Naive thymus-derived CD4-positive, alpha-beta T cell (primary cell): ENCODE results near the gene ARHGAP18. TPM values are rescaled to one million over a fixed set of nuclear protein-coding genes. Genes with fewer than 3 reads are reported as not detected.
"Not testable (repeated sequence)": the region's sequence is repeated elsewhere in the genome, so short reads cannot be mapped to it uniquely, and the experiment has no call there.

ENCODE experiments used
- ATAC-seq: fragments of 150-1000 bp; cut with Tn5 transposase; 2 replicates; pipeline ENCODE4 v1.10.0; 2021; ENCODE audit warnings: mild to moderate bottlenecking, moderate library complexity
- CTCF ChIA-PET: fragments of 350-600 bp; sonication (Branson Sonifier 250); formaldehyde crosslinking; loops from one replicate; lab custom pipeline; 2021; ENCODE audit warnings: antibody characterized with exemption; lab: Charles Lee
- POLR2A ChIA-PET: fragments of 350-600 bp; sonication (Branson Sonifier 250); formaldehyde crosslinking; loops from one replicate; lab custom pipeline; 2021; ENCODE audit warnings: antibody characterized with exemption, inconsistent platforms; lab: Charles Lee
- DNase-seq, 9 donors: peaks; one replicate each; pipeline versions ENCODE4 v3.0.0 to v3.0.0-alpha.2; 2020 to 2022; ENCODE audit warnings: mixed read lengths in 1 of 9
- H3K27ac ChIP-seq: one replicate; pipeline ENCODE4 v1.7.0; 2013; ENCODE audit warnings: mild to moderate bottlenecking, low read depth, low read length, moderate library complexity
- H3K27me3 ChIP-seq, 2 donors: one replicate each; pipeline ENCODE4 v1.7.0; 2013; ENCODE audit warnings: low read length in 2 of 2, mild to moderate bottlenecking in 2 of 2, moderate library complexity in 2 of 2; ENCODE audit not compliant: control insufficient read depth in 2 of 2, insufficient read depth in 2 of 2
- H3K36me3 ChIP-seq, 3 experiments: 1 replicate in 2 of 3; 2 replicates in 1 of 3; pipeline ENCODE4 v1.7.0; 2013; ENCODE audit warnings: low read length in 3 of 3, mild to moderate bottlenecking in 3 of 3, moderate library complexity in 1 of 3; ENCODE audit not compliant: insufficient read depth in 3 of 3, control insufficient read depth in 2 of 3
- H3K4me1 ChIP-seq, 2 donors: one replicate each; pipeline ENCODE4 v1.7.0; 2013; ENCODE audit warnings: low read length in 2 of 2, mild to moderate bottlenecking in 2 of 2, moderate library complexity in 1 of 2; ENCODE audit not compliant: control insufficient read depth in 2 of 2, insufficient read depth in 2 of 2
- H3K4me3 ChIP-seq: 2 replicates; pipeline ENCODE4 v1.7.0; 2013; ENCODE audit warnings: mild to moderate bottlenecking, low read length
- H3K9me3 ChIP-seq, 3 experiments: 1 replicate in 2 of 3; 2 replicates in 1 of 3; pipeline ENCODE4 v1.7.0; 2013; ENCODE audit warnings: low read length in 3 of 3; ENCODE audit not compliant: control insufficient read depth in 2 of 3
- H3K27ac Mint-ChIP-seq, 9 donors: one replicate each; pipeline ENCODE4 v1.8.0; 2020 to 2022; ENCODE audit warnings: mixed read lengths in 9 of 9, mild to moderate bottlenecking in 8 of 9, moderate library complexity in 5 of 9, inconsistent platforms in 2 of 9
- H3K27me3 Mint-ChIP-seq, 5 donors: one replicate each; pipeline ENCODE4 v1.8.0; 2021 to 2022; ENCODE audit warnings: mixed read lengths in 5 of 5, mild to moderate bottlenecking in 1 of 5
- H3K36me3 Mint-ChIP-seq, 5 donors: one replicate each; pipeline ENCODE4 v1.8.0; 2020 to 2022; ENCODE audit warnings: mixed read lengths in 5 of 5, mild to moderate bottlenecking in 3 of 5, inconsistent platforms in 1 of 5
- H3K4me1 Mint-ChIP-seq, 7 donors: one replicate each; pipeline ENCODE4 v1.8.0; 2020 to 2022; ENCODE audit warnings: mixed read lengths in 7 of 7, mild to moderate bottlenecking in 3 of 7, inconsistent platforms in 1 of 7
- H3K4me3 Mint-ChIP-seq, 10 donors: one replicate each; pipeline ENCODE4 v1.8.0; 2020 to 2022; ENCODE audit warnings: mild to moderate bottlenecking in 10 of 10, mixed read lengths in 10 of 10, moderate library complexity in 6 of 10, inconsistent platforms in 2 of 10
- H3K9me3 Mint-ChIP-seq, 11 donors: one replicate each; pipeline ENCODE4 v1.8.0; 2020 to 2022; ENCODE audit warnings: mixed read lengths in 11 of 11, mild to moderate bottlenecking in 4 of 11, inconsistent platforms in 1 of 11, moderate library complexity in 1 of 11
- intact Hi-C, 2 donors: fragments of 100-400 bp; cut with micrococcal nuclease; formaldehyde crosslinking; loops; one replicate each; pipeline ENCODE4 v1.15.1; 2023
- polyA plus RNA-seq, 2 donors: library from polyadenylated mRNA; unstranded; fragments of 300-500 nt; fragmentation: Illumina TruSeq; gene quantifications; one replicate each; pipeline ENCODE4 v1.2.3, GENCODE V29; 2021
- total RNA-seq, 6 experiments: library from RNA in 5 of 6; stranded (reverse) in 5 of 6; gene quantifications; 1 replicate in 5 of 6; 2 replicates in 1 of 6; pipeline ENCODE4 v1.2.3 and lab custom pipeline; 2021 to 2026

ARHGAP18 gene
- total and polyA plus RNA-seq, 7 experiments from 2014 or later, result 0.53 to 9.4 (median 1.5) TPM

- no peaks in the 10 kb centered on the region for H3K36me3 ChIP-seq
- Mint-ChIP-seq H3K4me3 (no peak overlapping the region), H3K9me3 (peaks cover 0 to 4% (median 0%) of the 10 kb centered on the region in 11 donors), H3K36me3 (peaks cover 0 to 14% (median 0%) of the 10 kb centered on the region in 5 donors), H3K27ac (no peak overlapping the region), H3K4me1 (no peaks in the 10 kb centered on the region), H3K27me3 (no peaks in the 10 kb centered on the region)
- intact Hi-C loops, result no loop called here
- ChIA-PET CTCF (no interaction called here), POLR2A (no interaction called here)
- no peaks in the 10 kb centered on the region for H3K27me3 ChIP-seq
- no peak for DNase-seq
- ATAC-seq, result no peak
- H3K9me3 ChIP-seq, result no peaks in the 10 kb centered on the region
- no peak overlapping the region for H3K4me3 ChIP-seq
- no peaks in the 10 kb centered on the region for H3K4me1 ChIP-seq
- H3K27ac ChIP-seq, result no peak overlapping the region
Observed at GRCh38 chr6:129583866-129584265, 126.1 kb downstream of the ARHGAP18 start.

- CTCF ChIA-PET, result interaction anchor here (1.5 kb wide), 1 partner anchor 171 kb away, joined by 3 read pairs; no protein-coding TSS in a partner anchor
- Histone ChIP-seq H3K4me1 (peaks cover 0 to 3% of the 10 kb centered on the region in 2 donors), H3K27me3 (no peaks in the 10 kb centered on the region), H3K4me3 (no peak overlapping the region), H3K27ac (no peak overlapping the region), H3K9me3 (no peaks in the 10 kb centered on the region), H3K36me3 (no peaks in the 10 kb centered on the region)
- POLR2A ChIA-PET, result no interaction called here
- Mint-ChIP-seq H3K27me3 (peaks cover 0 to 5% (median 0%) of the 10 kb centered on the region in 5 donors), H3K36me3 (peaks cover 0 to 12% (median 0%) of the 10 kb centered on the region in 5 donors), H3K27ac (no peak overlapping the region), H3K4me1 (peaks cover 0 to 11% (median 8%) of the 10 kb centered on the region in 7 donors), H3K4me3 (no peak overlapping the region), H3K9me3 (peaks cover 0 to 7% (median 0%) of the 10 kb centered on the region in 11 donors)
- intact Hi-C loops, result loop anchor here in 1 of 2 donors (10.0 kb wide), 1 partner anchor 1844 kb away; no protein-coding TSS in a partner anchor
- ATAC-seq (no peak), DNase-seq (no peak)
Observed at GRCh38 chr6:129578315-129578714, 131.7 kb downstream of the ARHGAP18 start.

- Mint-ChIP-seq H3K4me1 (peaks cover 0 to 11% (median 8%) of the 10 kb centered on the region in 7 donors), H3K9me3 (peaks cover 0 to 7% (median 0%) of the 10 kb centered on the region in 11 donors), H3K27ac (no peak overlapping the region), H3K36me3 (peaks cover 0 to 12% (median 0%) of the 10 kb centered on the region in 5 donors), H3K27me3 (peaks cover 0 to 5% (median 0%) of the 10 kb centered on the region in 5 donors), H3K4me3 (no peak overlapping the region)
- H3K27ac ChIP-seq, result no peak overlapping the region
- no peaks in the 10 kb centered on the region for H3K27me3 ChIP-seq
- H3K36me3 ChIP-seq, result no peaks in the 10 kb centered on the region
- ChIA-PET POLR2A (no interaction called here), CTCF (interaction anchor here (0.7 to 1.5 kb wide), 2 partner anchors 78 to 172 kb away, joined by 3 to 4 read pairs; no protein-coding TSS in a partner anchor)
- intact Hi-C loops, result loop anchor here in 1 of 2 donors (10.0 kb wide), 1 partner anchor 1843 kb away; no protein-coding TSS in a partner anchor
- no peak for DNase-seq
- H3K9me3 ChIP-seq, result no peaks in the 10 kb centered on the region
- ATAC-seq, result no peak
- H3K4me3 ChIP-seq, result no peak overlapping the region
- peaks cover 0 to 3% of the 10 kb centered on the region in 2 donors for H3K4me1 ChIP-seq
Observed at GRCh38 chr6:129577691-129578090, 132.3 kb downstream of the ARHGAP18 start.

GRCh38 chr6:129576456-129576855 lies 133.5 kb downstream of the ARHGAP18 start:
- Mint-ChIP-seq H3K4me1 (peaks cover 0 to 11% (median 8%) of the 10 kb centered on the region in 7 donors), H3K4me3 (no peak overlapping the region), H3K9me3 (peaks cover 0 to 7% (median 0%) of the 10 kb centered on the region in 11 donors), H3K27me3 (peaks cover 0 to 5% (median 0%) of the 10 kb centered on the region in 5 donors), H3K27ac (no peak overlapping the region), H3K36me3 (peaks cover 0 to 14% (median 0%) of the 10 kb centered on the region in 5 donors)
- ATAC-seq (no peak), DNase-seq (no peak)
- no peaks in the 10 kb centered on the region for H3K9me3 ChIP-seq
- H3K4me3 ChIP-seq, result no peak overlapping the region
- intact Hi-C loops, result loop anchor here in 1 of 2 donors (10.0 kb wide), 1 partner anchor 1842 kb away; no protein-coding TSS in a partner anchor
- no peak overlapping the region for H3K27ac ChIP-seq
- CTCF ChIA-PET, result no interaction called here
- POLR2A ChIA-PET, result no interaction called here
- peaks cover 0 to 3% of the 10 kb centered on the region in 2 donors for H3K4me1 ChIP-seq
- H3K36me3 ChIP-seq, result no peaks in the 10 kb centered on the region
- no peaks in the 10 kb centered on the region for H3K27me3 ChIP-seq

- CTCF ChIA-PET, result interaction anchor here (0.6 to 0.9 kb wide), 5 partner anchors 10 to 1717 kb away, joined by 3 to 4 read pairs (median 3); no protein-coding TSS in a partner anchor
Observed at GRCh38 chr6:129575378-129576118, 134.4 kb downstream of the ARHGAP18 start.

GRCh38 chr6:129574605-129575004 lies 135.4 kb downstream of the ARHGAP18 start:
- H3K4me3 ChIP-seq, H3K27me3 Mint-ChIP-seq, ATAC-seq, DNase-seq, H3K9me3 ChIP-seq, H3K4me1 ChIP-seq, H3K36me3 ChIP-seq, H3K27ac ChIP-seq, H3K27me3 ChIP-seq, POLR2A ChIA-PET: not testable (repeated sequence)
- H3K4me1 Mint-ChIP-seq, result peaks cover 0 to 11% (median 8%) of the 10 kb centered on the region in 7 donors
- H3K27ac Mint-ChIP-seq, result peak overlapping the region in 1 of 9 donors; percentile 53
- CTCF ChIA-PET, result interaction anchor here (0.6 to 0.9 kb wide), 3 partner anchors 11 to 1716 kb away, joined by 3 read pairs; no protein-coding TSS in a partner anchor
- H3K36me3 Mint-ChIP-seq, result peaks cover 0 to 18% (median 5%) of the 10 kb centered on the region in 5 donors
- peak overlapping the region in 1 of 10 donors; percentile 28 for H3K4me3 Mint-ChIP-seq
- peaks cover 0 to 22% (median 8%) of the 10 kb centered on the region in 11 donors for H3K9me3 Mint-ChIP-seq
- intact Hi-C loops, result loop anchor here (1.0 to 10.0 kb wide), 3 partner anchors 75 to 1840 kb away; no protein-coding TSS in a partner anchor

More at GRCh38 chr6:129575378-129576118, 134.4 kb downstream of the ARHGAP18 start:
- H3K27me3 ChIP-seq, result no peaks in the 10 kb centered on the region
- no peaks in the 10 kb centered on the region for H3K36me3 ChIP-seq
- POLR2A ChIA-PET, result interaction anchor here (0.6 kb wide), 1 partner anchor 1056 kb away, joined by 4 read pairs; no protein-coding TSS in a partner anchor
- ATAC-seq, result peak; percentile 71
- H3K9me3 Mint-ChIP-seq, result peaks cover 0 to 16% (median 4%) of the 10 kb centered on the region in 11 donors
- intact Hi-C loops, result loop anchor here (1.0 to 10.0 kb wide), 3 partner anchors 76 to 1841 kb away; no protein-coding TSS in a partner anchor
- H3K27me3 Mint-ChIP-seq, result peaks cover 0 to 5% (median 0%) of the 10 kb centered on the region in 5 donors
- peaks cover 0 to 11% (median 8%) of the 10 kb centered on the region in 7 donors for H3K4me1 Mint-ChIP-seq
- H3K4me3 Mint-ChIP-seq, result peak overlapping the region in 9 of 10 donors; percentile 48 to 66 (median 59)
- DNase-seq, result peak in 5 of 9 donors; percentile 4 to 31 (median 21)
- H3K4me3 ChIP-seq, result no peak overlapping the region
- H3K27ac Mint-ChIP-seq, result peak overlapping the region in 2 of 9 donors; percentile 22 to 41
- peaks cover 0 to 17% (median under 1%) of the 10 kb centered on the region in 5 donors for H3K36me3 Mint-ChIP-seq
- no peak overlapping the region for H3K27ac ChIP-seq
- H3K4me1 ChIP-seq, result peaks cover 0 to 3% of the 10 kb centered on the region in 2 donors
- H3K9me3 ChIP-seq, result no peaks in the 10 kb centered on the region
